Activated CD4-positive, alpha-beta memory T cell treated with anti-CD3 and anti-CD28 coated beads, Interleukin-2, amount 10 ng/mL, durations not matched to agents 7 days and 5 days (primary cell): ENCODE measurements around the gene CNTRL. TPM values are rescaled to one million over a fixed set of nuclear protein-coding genes. Genes with fewer than 3 reads are reported as not detected.
A peak's percentile ranks its signal among the peaks of the same experiment; 100 is the strongest.

ENCODE experiments used
- CTCF ChIA-PET: fragments of 350-600 bp; sonication (Branson Sonifier 250); formaldehyde crosslinking; loops from one replicate; lab custom pipeline; 2021; ENCODE audit warnings: antibody characterized with exemption, inconsistent platforms; lab: Charles Lee
- POLR2A ChIA-PET: fragments of 350-600 bp; sonication (Branson Sonifier 250); formaldehyde crosslinking; loops from one replicate; lab custom pipeline; 2021; ENCODE audit warnings: antibody characterized with exemption; lab: Charles Lee
- DNase-seq: peaks from one replicate; pipeline ENCODE4 v3.0.0-alpha.2; 2020
- H3K27ac Mint-ChIP-seq: one replicate; pipeline ENCODE4 v1.8.0; 2021; ENCODE audit warnings: mild to moderate bottlenecking, mixed read lengths
- H3K27me3 Mint-ChIP-seq: one replicate; pipeline ENCODE4 v1.8.0; 2021; ENCODE audit warnings: mixed read lengths
- H3K36me3 Mint-ChIP-seq: one replicate; pipeline ENCODE4 v1.8.0; 2021; ENCODE audit warnings: low read depth, mixed read lengths
- H3K4me1 Mint-ChIP-seq: one replicate; pipeline ENCODE4 v1.8.0; 2021; ENCODE audit warnings: mixed read lengths
- H3K4me3 Mint-ChIP-seq: one replicate; pipeline ENCODE4 v1.8.0; 2021; ENCODE audit warnings: mild to moderate bottlenecking, mixed read lengths
- H3K9me3 Mint-ChIP-seq: one replicate; pipeline ENCODE4 v1.8.0; 2021; ENCODE audit warnings: mixed read lengths
- total RNA-seq, 2 experiments: library from RNA; stranded (reverse); gene quantifications; one replicate each; pipeline ENCODE4 v1.2.3, GENCODE V29; 2021

The CNTRL gene
- total RNA-seq, 2 experiments from 2014 or later, result 84.1 to 86.9 TPM

GRCh38 chr9:121185178-121185745 is 110.5 kb downstream of the CNTRL start:
- Mint-ChIP-seq H3K27ac (peak overlapping the region; percentile 2), H3K9me3 (no peaks in the 10 kb centered on the region), H3K36me3 (peaks cover 59% of the 10 kb centered on the region), H3K4me3 (no peak overlapping the region), H3K4me1 (peaks cover 46% of the 10 kb centered on the region), H3K27me3 (no peaks in the 10 kb centered on the region)
- ChIA-PET CTCF (interaction anchor here (1.4 to 2.9 kb wide), 4 partner anchors 9 to 22 kb away, joined by 3 to 13 read pairs (median 6); no protein-coding TSS in a partner anchor), POLR2A (interaction anchor here (1.3 to 3.3 kb wide), 4 partner anchors 10 to 17 kb away, joined by 3 to 14 read pairs (median 9); partner anchors contain the start of gene RAB14)
- no peak for DNase-seq

DNA sequence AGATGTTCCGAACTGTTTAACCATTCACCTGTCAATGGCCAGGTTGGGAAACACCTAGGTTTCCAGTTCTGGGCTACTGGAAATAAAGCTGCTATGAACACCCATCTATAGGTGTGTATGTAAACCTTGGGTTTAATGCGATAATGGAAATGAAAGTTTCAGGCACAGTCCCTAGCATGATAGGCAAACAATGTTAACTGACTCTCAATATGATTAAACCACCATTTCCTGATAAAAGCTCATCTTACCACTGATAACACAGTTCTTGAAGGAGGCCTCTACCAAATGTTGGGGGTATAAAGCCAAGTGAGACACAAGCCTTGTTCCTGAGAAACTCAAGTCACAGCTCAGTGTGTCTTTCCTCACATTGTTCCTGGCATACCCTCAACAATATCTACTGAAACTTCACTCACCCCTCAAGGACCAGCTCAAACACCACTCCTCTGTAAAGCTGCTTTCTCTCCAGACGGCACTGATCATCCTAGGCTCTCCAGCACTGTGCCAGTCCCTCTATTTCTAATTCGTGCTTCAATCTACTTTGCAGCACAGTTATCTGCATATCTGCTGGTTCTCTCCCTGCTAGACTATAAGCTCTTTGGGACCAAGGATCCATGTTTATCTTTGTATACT is 111.1 kb downstream of the CNTRL start:
- Mint-ChIP-seq H3K9me3 (no peaks in the 10 kb centered on the region), H3K27me3 (no peaks in the 10 kb centered on the region), H3K4me3 (no peak overlapping the region), H3K4me1 (peaks cover 48% of the 10 kb centered on the region), H3K27ac (peak overlapping the region; percentile 2), H3K36me3 (peaks cover 59% of the 10 kb centered on the region)
- no peak for DNase-seq
- CTCF ChIA-PET, result interaction anchor here (1.4 to 2.9 kb wide), 4 partner anchors 10 to 22 kb away, joined by 3 to 13 read pairs (median 6); no protein-coding TSS in a partner anchor
- POLR2A ChIA-PET, result interaction anchor here (0.7 to 3.3 kb wide), 6 partner anchors 10 to 392 kb away, joined by 3 to 14 read pairs (median 5); partner anchors contain the start of genes FBXW2 and RAB14

DNA sequence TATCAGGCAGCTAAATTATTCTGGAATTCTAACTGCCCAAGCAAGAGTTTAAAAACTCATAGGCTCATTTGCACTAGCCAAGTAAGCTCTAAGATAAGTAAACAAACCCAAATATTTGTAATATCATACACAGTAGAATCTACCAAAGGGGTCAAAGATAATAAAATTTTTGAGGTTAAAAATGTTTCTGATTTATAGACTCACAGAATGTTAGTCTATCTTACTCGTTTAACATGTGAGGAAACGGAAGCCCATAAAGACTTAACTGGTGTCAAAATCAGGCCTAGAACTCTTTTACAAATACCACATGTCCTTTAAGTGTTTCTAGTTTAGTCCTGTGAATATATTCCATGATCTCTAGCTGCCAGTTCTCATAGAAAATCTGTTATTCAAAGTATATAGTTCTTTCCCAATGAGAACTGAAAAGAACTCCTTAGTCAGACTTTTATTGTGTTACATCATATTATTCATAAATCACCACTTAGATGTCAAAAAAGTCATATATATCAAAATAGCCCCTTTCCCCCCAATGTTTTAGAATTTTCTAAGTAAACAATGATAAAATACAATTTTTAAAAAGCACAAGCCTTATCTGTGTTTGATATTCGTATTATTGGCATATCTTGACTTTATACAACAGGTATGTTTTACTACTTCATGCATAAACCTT is 113.0 kb downstream of the CNTRL start:
- H3K36me3 Mint-ChIP-seq, result peaks cover 49% of the 10 kb centered on the region
- H3K4me3 Mint-ChIP-seq, result no peak overlapping the region
- POLR2A ChIA-PET, result interaction anchor here (0.7 to 1.6 kb wide), 2 partner anchors 7 to 12 kb away, joined by 3 to 4 read pairs; no protein-coding TSS in a partner anchor

GRCh38 chr9:121189006-121189405 is 114.3 kb downstream of the CNTRL start:
- Mint-ChIP-seq H3K4me3 (no peak overlapping the region), H3K36me3 (peaks cover 38% of the 10 kb centered on the region), H3K27ac (no peak overlapping the region), H3K27me3 (no peaks in the 10 kb centered on the region), H3K4me1 (peaks cover 56% of the 10 kb centered on the region), H3K9me3 (no peaks in the 10 kb centered on the region)
- ChIA-PET CTCF (interaction anchor here (1.2 to 1.6 kb wide), 2 partner anchors 21 to 24 kb away, joined by 3 to 8 read pairs; no protein-coding TSS in a partner anchor), POLR2A (interaction anchor here (1.0 to 1.6 kb wide), 2 partner anchors 10 to 12 kb away, joined by 3 to 4 read pairs; no protein-coding TSS in a partner anchor)
- DNase-seq, result no peak

More for the DNA sequence above, 113.0 kb downstream of the CNTRL start:
- Mint-ChIP-seq H3K27me3 (no peaks in the 10 kb centered on the region), H3K27ac (no peak overlapping the region), H3K4me1 (peaks cover 53% of the 10 kb centered on the region), H3K9me3 (no peaks in the 10 kb centered on the region)
- no peak for DNase-seq
- CTCF ChIA-PET, result interaction anchor here (1.6 kb wide), 1 partner anchor 25 kb away, joined by 8 read pairs; no protein-coding TSS in a partner anchor

- ChIA-PET POLR2A (interaction anchor here (1.0 to 1.6 kb wide), 2 partner anchors 10 to 11 kb away, joined by 3 to 4 read pairs; no protein-coding TSS in a partner anchor), CTCF (interaction anchor here (0.8 kb wide), 1 partner anchor 12 kb away, joined by 3 read pairs; the partner anchor contains the start of gene RAB14)
- H3K4me3 Mint-ChIP-seq, result no peak overlapping the region
- H3K27me3 Mint-ChIP-seq, result no peaks in the 10 kb centered on the region
- H3K36me3 Mint-ChIP-seq, result peaks cover 37% of the 10 kb centered on the region
- H3K27ac Mint-ChIP-seq, result no peak overlapping the region
- no peaks in the 10 kb centered on the region for H3K9me3 Mint-ChIP-seq
- no peak for DNase-seq
- H3K4me1 Mint-ChIP-seq, result peaks cover 57% of the 10 kb centered on the region
These were observed 114.9 kb downstream of the CNTRL start for GRCh38 chr9:121189660-121190059.

DNA sequence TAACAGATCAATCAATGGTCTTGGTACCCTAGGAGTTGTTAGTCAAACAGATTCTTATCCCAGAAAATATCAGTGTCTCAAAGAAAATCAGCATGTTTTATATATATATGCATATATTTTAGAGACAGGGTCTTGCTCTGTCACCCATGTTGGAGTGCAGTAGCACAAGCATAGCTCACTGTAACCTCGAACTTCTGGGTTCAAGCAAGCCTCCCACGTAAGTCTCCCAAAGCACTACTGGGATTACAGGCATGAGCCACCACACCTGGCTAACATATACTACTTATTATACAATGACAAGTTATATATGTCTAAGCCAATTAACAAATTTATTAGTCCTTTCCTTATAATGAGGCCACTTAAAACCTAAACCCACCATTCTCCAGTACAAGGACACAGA is 116.5 kb downstream of the CNTRL start:
- CTCF ChIA-PET, result interaction anchor here (1.1 kb wide), 1 partner anchor 22 kb away, joined by 3 read pairs; no protein-coding TSS in a partner anchor
- Mint-ChIP-seq H3K4me1 (peaks cover 58% of the 10 kb centered on the region), H3K9me3 (no peaks in the 10 kb centered on the region), H3K27me3 (no peaks in the 10 kb centered on the region), H3K36me3 (peaks cover 23% of the 10 kb centered on the region), H3K27ac (no peak overlapping the region), H3K4me3 (no peak overlapping the region)
- POLR2A ChIA-PET, result no interaction called here
- DNase-seq, result no peak

DNA sequence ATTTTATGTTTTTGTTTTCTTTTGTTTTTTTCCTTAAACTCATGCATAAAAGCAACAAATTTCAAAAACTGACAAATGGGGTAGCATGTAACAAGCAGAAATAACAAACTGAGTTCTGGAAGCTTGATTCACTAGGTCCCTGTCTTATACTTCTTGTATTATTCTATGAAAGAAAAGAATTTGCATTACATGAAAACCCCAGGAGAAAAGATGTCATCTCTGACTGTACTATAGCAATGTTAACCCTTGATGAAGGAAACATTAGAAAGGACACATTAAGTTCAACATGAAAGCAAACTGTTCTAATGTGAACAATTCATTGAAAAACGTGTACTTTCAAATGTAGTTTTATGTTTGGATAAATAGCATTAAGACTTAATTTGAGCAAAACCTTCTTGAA is 117.8 kb downstream of the CNTRL start:
- Mint-ChIP-seq H3K4me3 (no peak overlapping the region), H3K36me3 (peaks cover 19% of the 10 kb centered on the region), H3K4me1 (peaks cover 61% of the 10 kb centered on the region), H3K27me3 (no peaks in the 10 kb centered on the region), H3K27ac (no peak overlapping the region), H3K9me3 (no peaks in the 10 kb centered on the region)
- DNase-seq, result no peak
- POLR2A ChIA-PET, result interaction anchor here (1.2 kb wide), 1 partner anchor 9 kb away, joined by 6 read pairs; the partner anchor contains the start of gene RAB14
- CTCF ChIA-PET, result interaction anchor here (1.1 to 1.3 kb wide), 2 partner anchors 10 to 23 kb away, joined by 4 read pairs; partner anchors contain the start of gene RAB14

DNA sequence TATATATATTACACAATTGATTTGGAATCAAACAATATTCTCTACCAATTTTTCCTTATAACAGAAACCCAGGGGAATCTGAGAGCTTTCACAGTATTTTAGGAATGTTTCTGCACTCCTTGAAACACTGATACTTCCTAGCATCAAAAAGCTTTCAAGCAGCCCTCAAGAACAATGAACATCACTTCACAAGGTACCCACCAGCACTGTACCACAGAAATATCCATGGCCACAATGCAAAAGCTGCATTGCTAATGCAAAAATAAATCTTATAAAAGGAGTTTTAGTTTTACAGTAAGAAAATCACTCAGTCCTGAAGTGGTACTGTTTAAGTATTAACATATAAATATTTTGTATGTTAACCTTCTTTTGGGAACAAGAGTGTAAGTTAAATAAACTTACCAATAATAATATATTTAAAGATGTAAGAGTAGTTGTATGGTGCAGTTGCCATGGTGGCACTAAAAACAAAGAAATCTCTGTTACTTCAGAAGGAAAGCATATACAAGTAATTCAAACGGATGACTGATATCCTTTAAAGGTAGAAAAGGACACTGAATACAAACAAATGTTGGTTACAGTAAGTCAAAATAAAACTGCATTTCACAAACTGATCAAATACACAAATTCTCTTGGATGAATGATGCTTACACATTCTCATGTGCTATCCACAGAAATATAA is 118.3 kb downstream of the CNTRL start:
- CTCF ChIA-PET, result interaction anchor here (1.1 to 1.3 kb wide), 2 partner anchors 9 to 24 kb away, joined by 4 read pairs; partner anchors contain the start of gene RAB14
- Mint-ChIP-seq H3K27me3 (no peaks in the 10 kb centered on the region), H3K4me1 (peaks cover 64% of the 10 kb centered on the region), H3K27ac (no peak overlapping the region), H3K4me3 (no peak overlapping the region), H3K36me3 (peaks cover 19% of the 10 kb centered on the region), H3K9me3 (no peaks in the 10 kb centered on the region)
- POLR2A ChIA-PET, result interaction anchor here (1.2 kb wide), 1 partner anchor 8 kb away, joined by 6 read pairs; the partner anchor contains the start of gene RAB14
- no peak for DNase-seq

- CTCF ChIA-PET, result no interaction called here
- POLR2A ChIA-PET, result no interaction called here
These were observed 120.0 kb downstream of the CNTRL start for GRCh38 chr9:121194730-121195129.

GRCh38 chr9:121196389-121196788 is 121.6 kb downstream of the CNTRL start:
- Mint-ChIP-seq H3K4me3 (no peak overlapping the region), H3K27ac (no peak overlapping the region)

More at GRCh38 chr9:121194730-121195129, 120.0 kb downstream of the CNTRL start:
- Mint-ChIP-seq H3K27me3 (no peaks in the 10 kb centered on the region), H3K27ac (no peak overlapping the region), H3K4me1 (peaks cover 73% of the 10 kb centered on the region), H3K9me3 (no peaks in the 10 kb centered on the region), H3K4me3 (no peak overlapping the region), H3K36me3 (peaks cover 15% of the 10 kb centered on the region)
- DNase-seq, result no peak

GRCh38 chr9:121197132-121197531 is 122.4 kb downstream of the CNTRL start:
- Mint-ChIP-seq H3K27ac (no peak overlapping the region), H3K36me3 (peaks cover 22% of the 10 kb centered on the region), H3K27me3 (no peaks in the 10 kb centered on the region), H3K4me3 (no peak overlapping the region), H3K9me3 (no peaks in the 10 kb centered on the region), H3K4me1 (peaks cover 71% of the 10 kb centered on the region)
- POLR2A ChIA-PET, result no interaction called here
- CTCF ChIA-PET, result no interaction called here
- DNase-seq, result no peak

More at GRCh38 chr9:121196389-121196788, 121.6 kb downstream of the CNTRL start:
- H3K4me1 Mint-ChIP-seq, result peaks cover 73% of the 10 kb centered on the region
- no peak for DNase-seq
- H3K27me3 Mint-ChIP-seq, result no peaks in the 10 kb centered on the region
- ChIA-PET CTCF (no interaction called here), POLR2A (no interaction called here)
- no peaks in the 10 kb centered on the region for H3K9me3 Mint-ChIP-seq
- H3K36me3 Mint-ChIP-seq, result peaks cover 18% of the 10 kb centered on the region
